GM23248 (cell line): Measurements from ENCODE around the gene SERPINB8. TPM values are rescaled to one million over a fixed set of nuclear protein-coding genes. Genes with fewer than 3 reads are reported as not detected.

ENCODE experiments used
- DNase-seq: peaks from one replicate; pipeline ENCODE4 v3.0.0-alpha.2; 2015
- H2AFZ ChIP-seq: fragments of 200-600 bp; sonication (generic); 2 replicates; pipeline ENCODE4 v1.6.1; 2016; ENCODE audit warnings: antibody characterized with exemption
- H3F3A ChIP-seq: fragments of 200-600 bp; sonication (generic); 2 replicates; pipeline ENCODE4 v1.6.1; 2016; ENCODE audit warnings: mild to moderate bottlenecking, antibody characterized with exemption, mixed run types; ENCODE audit not compliant: insufficient read depth
- H3K27ac ChIP-seq: fragments of 200-600 bp; sonication (generic); 2 replicates; pipeline ENCODE4 v1.5.1; 2016; ENCODE audit warnings: mild to moderate bottlenecking
- H3K27me3 ChIP-seq: fragments of 200-600 bp; sonication (generic); replicated peaks from 2 replicates; pipeline ENCODE4 v1.6.1; 2016; ENCODE audit warnings: mild to moderate bottlenecking; ENCODE audit not compliant: insufficient read depth
- H3K36me3 ChIP-seq: fragments of 200-600 bp; sonication (generic); 2 replicates; pipeline ENCODE4 v1.6.1; 2016; ENCODE audit warnings: low read depth, mild to moderate bottlenecking
- H3K4me1 ChIP-seq: fragments of 200-600 bp; sonication (generic); 2 replicates; pipeline ENCODE4 v1.6.1; 2016; ENCODE audit warnings: mild to moderate bottlenecking; ENCODE audit not compliant: insufficient read depth
- H3K4me2 ChIP-seq: fragments of 200-600 bp; sonication (generic); one replicate; pipeline ENCODE4 v1.6.1; 2016; ENCODE audit warnings: mild to moderate bottlenecking; ENCODE audit not compliant: unreplicated experiment
- H3K4me3 ChIP-seq: fragments of 200-600 bp; sonication (generic); 2 replicates; pipeline ENCODE4 v1.5.1; 2016; ENCODE audit warnings: mild to moderate bottlenecking
- H3K79me2 ChIP-seq: fragments of 200-600 bp; sonication (generic); 2 replicates; pipeline ENCODE4 v1.6.1; 2016; ENCODE audit warnings: mild to moderate bottlenecking; ENCODE audit not compliant: insufficient read depth
- H3K9ac ChIP-seq: fragments of 200-600 bp; sonication (generic); 2 replicates; pipeline ENCODE4 v1.6.1; 2016; ENCODE audit warnings: mild to moderate bottlenecking
- H3K9me2 ChIP-seq: fragments of 200-600 bp; sonication (generic); 2 replicates; pipeline ENCODE4 v1.6.1; 2016; ENCODE audit warnings: mixed run types, mild to moderate bottlenecking, moderate library complexity; ENCODE audit not compliant: insufficient read depth
- H3K9me3 ChIP-seq: fragments of 200-600 bp; sonication (generic); one replicate; pipeline ENCODE4 v1.6.1; 2017; ENCODE audit warnings: low read depth
- H4K20me1 ChIP-seq: fragments of 200-600 bp; sonication (generic); 2 replicates; pipeline ENCODE4 v1.6.0; 2016; ENCODE audit not compliant: insufficient read depth
- EZH2 ChIP-seq: fragments of 200-600 bp; sonication (generic); IDR thresholded peaks from 2 replicates; pipeline ENCODE4 v1.6.1; 2018; ENCODE audit warnings: antibody characterized with exemption, mild to moderate bottlenecking; ENCODE audit not compliant: insufficient read depth, poor library complexity, severe bottlenecking
- EZH2phosphoT487 ChIP-seq: fragments of 200-600 bp; sonication (generic); IDR thresholded peaks from 2 replicates; pipeline ENCODE4 v1.6.1; 2018; ENCODE audit warnings: antibody characterized with exemption, moderate library complexity, mild to moderate bottlenecking, low read depth; ENCODE audit not compliant: insufficient read depth
- WGBS, 2 experiments: methylation state at CpG; one replicate each; pipeline ENCODE4 v1.1.6; 2015 to 2017; ENCODE audit warnings: low lambda C conversion rate in 2 of 2, low coverage in 1 of 2; ENCODE audit errors: missing lambda C conversion rate in 2 of 2; 5-methylcytosine and 5-hydroxymethylcytosine counted together
- in situ Hi-C: fragments of 300-500 bp; cut with MboI; formaldehyde crosslinking; loops from 2 replicates; pipeline ENCODE4 v1.15.0; 2020
- polyA plus RNA-seq: library from polyadenylated mRNA; unstranded; fragments of >200 nt; fragmentation: Nextera tagmentation; extraction: Ambion mirVana; gene quantifications from 2 replicates; pipeline ENCODE4 v1.2.1, GENCODE V29; 2016
- total RNA-seq: library from RNA; depleted of rRNA; stranded (reverse); fragments of >200 nt; shearing (Covaris generic); gene quantifications from 2 replicates; pipeline ENCODE4 v1.2.3, GENCODE V29; 2014

The SERPINB8 gene
- total and polyA plus RNA-seq, 2 experiments from 2014 or later: 21.2 to 57.3 TPM

- Histone ChIP-seq H3K9ac (no peak overlapping the region), H3F3A (no peaks in the 10 kb centered on the region)
- DNase-seq: peak; percentile 43
Measured at GRCh38 chr18:63956755-63957154, 13.1 kb upstream of the SERPINB8 start.

DNA sequence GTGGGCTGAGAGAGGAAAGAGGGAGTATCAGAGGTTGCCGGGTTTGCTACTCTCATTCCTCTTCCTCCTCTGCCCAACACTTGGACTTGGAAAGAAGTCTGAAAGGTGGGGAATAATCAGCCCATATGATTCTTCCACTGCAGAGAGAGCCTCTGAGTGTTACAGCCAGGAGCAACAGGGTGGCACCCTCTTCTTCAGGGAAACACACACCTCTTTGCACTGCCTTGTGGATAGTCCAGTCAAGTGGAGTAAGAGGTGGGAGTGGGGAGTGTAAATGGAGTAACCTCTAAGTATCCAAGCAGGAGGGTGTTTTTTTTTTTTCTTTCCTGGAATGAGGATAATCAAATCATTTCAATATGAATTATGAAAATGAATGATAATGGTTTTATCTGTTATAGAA lies 9.0 kb upstream of the SERPINB8 start:
- no peak for TF ChIP-seq EZH2phosphoT487
- TF ChIP-seq EZH2: no peak
- H3K27ac ChIP-seq: no peak overlapping the region
- H4K20me1 ChIP-seq: no peaks in the 10 kb centered on the region
- no peak overlapping the region for H3K4me2 ChIP-seq
- H3K27me3 ChIP-seq: no peaks in the 10 kb centered on the region
- no peaks in the 10 kb centered on the region for H3K36me3 ChIP-seq
- no peaks in the 10 kb centered on the region for H3K9me3 ChIP-seq
- H3K79me2 ChIP-seq: no peaks in the 10 kb centered on the region
- no peak overlapping the region for H2AFZ ChIP-seq
- H3K4me3 ChIP-seq: no peak overlapping the region
- no peak for DNase-seq
- in situ Hi-C loops: no loop called here
- no peaks in the 10 kb centered on the region for H3F3A ChIP-seq
- H3K9me2 ChIP-seq: no peaks in the 10 kb centered on the region
- WGBS, 2 experiments: 67 to 78% methylated on average over 1 of the region's 1 CpG
- H3K4me1 ChIP-seq: peaks cover 9% of the 10 kb centered on the region; the same call in 1 of the 2 replicates
- H3K9ac ChIP-seq: no peak overlapping the region

More at GRCh38 chr18:63956755-63957154, 13.1 kb upstream of the SERPINB8 start:
- Histone ChIP-seq H3K36me3 (no peaks in the 10 kb centered on the region), H3K9me2 (no peaks in the 10 kb centered on the region), H2AFZ (no peak overlapping the region), H3K27ac (no peak overlapping the region), H3K9me3 (no peaks in the 10 kb centered on the region), H3K4me3 (no peak overlapping the region), H3K4me1 (0 out of 2 replicates have a peak, but pooled peaks cover 4% of the 10 kb centered on the region), H4K20me1 (no peaks in the 10 kb centered on the region), H3K27me3 (no peaks in the 10 kb centered on the region), H3K4me2 (peak overlapping the region; percentile 24), H3K79me2 (no peaks in the 10 kb centered on the region)
- TF ChIP-seq EZH2phosphoT487 (no peak), EZH2 (no peak)
- WGBS, 2 experiments: 24 to 26% methylated on average over 4 of the region's 4 CpGs
- in situ Hi-C loops: no loop called here

- no peak for DNase-seq
- H4K20me1 ChIP-seq: no peaks in the 10 kb centered on the region
- H3K36me3 ChIP-seq: no peaks in the 10 kb centered on the region
- in situ Hi-C loops: no loop called here
- WGBS, 2 experiments: 64 to 69% methylated on average over 5 of the region's 5 CpGs
- no peak overlapping the region for H2AFZ ChIP-seq
- TF ChIP-seq EZH2phosphoT487 (no peak), EZH2 (no peak)
- H3K27me3 ChIP-seq: no peaks in the 10 kb centered on the region
- H3K4me1 ChIP-seq: peaks cover 15% of the 10 kb centered on the region; the same call in 1 of the 2 replicates
- no peaks in the 10 kb centered on the region for H3K9me2 ChIP-seq
- no peak overlapping the region for H3K4me3 ChIP-seq
- H3K79me2 ChIP-seq: no peaks in the 10 kb centered on the region
- H3K9ac ChIP-seq: no peak overlapping the region
- H3K9me3 ChIP-seq: no peaks in the 10 kb centered on the region
- H3K4me2 ChIP-seq: no peak overlapping the region
- H3K27ac ChIP-seq: no peak overlapping the region
- H3F3A ChIP-seq: 0 out of 2 replicates have a peak, but pooled peaks cover 2% of the 10 kb centered on the region
Measured at GRCh38 chr18:63961435-63961980, 8.4 kb upstream of the SERPINB8 start.

DNA sequence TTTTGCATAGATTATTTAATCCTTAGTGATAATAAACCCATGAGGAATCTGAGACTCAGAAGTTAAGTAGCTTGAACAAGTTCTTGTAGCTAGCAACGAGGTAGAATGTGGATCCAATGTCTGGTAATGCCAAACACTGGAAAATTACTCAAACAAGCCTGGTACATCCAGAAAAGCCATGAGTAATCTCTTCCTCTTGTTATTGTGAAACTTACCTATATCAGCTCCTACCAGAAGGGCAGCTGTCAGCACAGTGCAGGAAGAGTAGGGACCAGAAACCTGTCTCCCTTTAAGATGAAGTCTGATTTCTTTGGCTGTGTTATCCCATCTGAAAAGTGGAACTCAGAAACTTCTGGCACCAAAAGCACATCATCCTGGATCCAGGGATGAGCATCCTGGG lies 7.7 kb upstream of the SERPINB8 start:
- no peak overlapping the region for H3K27ac ChIP-seq
- 37 to 50% methylated on average over 1 of the region's 1 CpG for WGBS, 2 experiments
- no peaks in the 10 kb centered on the region for H3K79me2 ChIP-seq
- no peaks in the 10 kb centered on the region for H3K27me3 ChIP-seq
- H3F3A ChIP-seq: 0 out of 2 replicates have a peak, but pooled peaks cover 5% of the 10 kb centered on the region
- no peaks in the 10 kb centered on the region for H4K20me1 ChIP-seq
- no peaks in the 10 kb centered on the region for H3K9me3 ChIP-seq
- in situ Hi-C loops: no loop called here
- H3K4me3 ChIP-seq: no peak overlapping the region
- no peak overlapping the region for H2AFZ ChIP-seq
- H3K9ac ChIP-seq: no peak overlapping the region
- no peaks in the 10 kb centered on the region for H3K36me3 ChIP-seq
- no peak overlapping the region for H3K4me2 ChIP-seq
- peaks cover 12% of the 10 kb centered on the region; the same call in 1 of the 2 replicates for H3K4me1 ChIP-seq
- TF ChIP-seq EZH2: no peak
- no peak for TF ChIP-seq EZH2phosphoT487
- DNase-seq: peak; percentile 52
- no peaks in the 10 kb centered on the region for H3K9me2 ChIP-seq
